ENCODE results near the gene ACY1. TPM values are rescaled to one million over a fixed set of nuclear protein-coding genes. Genes with fewer than 3 reads are reported as not detected.

Gene ACY1
- polyA plus RNA-seq, 1 of the 3 experiments (the other 2 are of a cell fraction) = 93.0 TPM

- Histone ChIP-seq H3K27me3 (ENCODE audit: insufficient read depth) (no peaks in the 10 kb centered on the region), H4K20me1 (ENCODE audit: insufficient read depth) (0 out of 2 replicates have a peak, but pooled peaks cover 4% of the 10 kb centered on the region), H3K9me2 (no peaks in the 10 kb centered on the region), H3K4me2 (no peak overlapping the region), H3K79me2 (ENCODE audit: insufficient read depth) (peaks cover 9% of the 10 kb centered on the region; the same call in 1 of the 2 replicates), H3K27ac (ENCODE audit: low read depth in 2 of 2, low read length in 1 of 2) (no peak overlapping the region), H3K4me3 (ENCODE audit: low read depth in 2 of 2, low read length in 1 of 2) (no peak overlapping the region), H2AFZ (ENCODE audit: low read depth) (no peak overlapping the region), H3K9ac (no peak overlapping the region), H3F3A (replicated peaks; ENCODE audit: insufficient read depth) (no peaks in the 10 kb centered on the region), H3K4me1 (ENCODE audit: control insufficient read depth in 1 of 2, insufficient read depth in 2 of 2, low read depth in 1 of 2, low read length in 1 of 2) (peaks cover 0 to 24% of the 10 kb centered on the region in 2 experiments; a peak in 1 of 4 replicates), H3K9me3 (no peaks in the 10 kb centered on the region), H3K36me3 (replicated peaks in 1 of 2; ENCODE audit: control insufficient read depth in 1 of 2, insufficient read depth in 2 of 2, low read length in 1 of 2) (peaks cover 5 to 42% of the 10 kb centered on the region in 2 experiments)
- ChIA-PET POLR2A (no interaction called here), CTCF (interaction anchor here (1.0 to 10.7 kb wide), 2 partner anchors 10 to 14 kb away, joined by 4 to 84 read pairs; partner anchors contain the start of genes ABHD14A and ABHD14B)
- 97% methylated on average over 5 of the region's 7 CpGs for WGBS (ENCODE audit: low lambda C conversion rate)
- TF ChIP-seq FOSL2 (IDR thresholded peaks at IDR 0.05; ENCODE audit: borderline replicate concordance, low read depth) (no peak), FOXJ3 (CRISPR knock-in tag; IDR thresholded peaks at IDR 0.05) (no peak), ELF1 (IDR thresholded peaks at IDR 0.05) (no peak), EP300 (IDR thresholded peaks at IDR 0.05; ENCODE audit: borderline replicate concordance in 1 of 2, low read depth in 1 of 2, low read length in 1 of 2) (no peak), YY1 (IDR thresholded peaks at IDR 0.05; ENCODE audit: low read depth) (no peak), MXI1 (IDR thresholded peaks at IDR 0.05; ENCODE audit: low read depth, low read length) (no peak), RCOR1 (IDR thresholded peaks at IDR 0.05; ENCODE audit: low read length) (no peak), POLR2AphosphoS5 (IDR thresholded peaks at IDR 0.05; ENCODE audit: low read depth, low read length) (no peak)
- no peak for DNase-seq
Observed at GRCh38 chr3:51959651-51960050, 23.7 kb upstream of the ACY1 start.

- 91% methylated on average over 10 of the region's 10 CpGs for WGBS (ENCODE audit: low lambda C conversion rate)
Observed at GRCh38 chr3:51960386-51960785, 22.9 kb upstream of the ACY1 start.

More at GRCh38 chr3:51960386-51960785, 22.9 kb upstream of the ACY1 start:
- no peak overlapping the region for H3K27ac ChIP-seq (ENCODE audit: low read depth in 2 of 2, low read length in 1 of 2)
- no peak overlapping the region for H2AFZ ChIP-seq (ENCODE audit: low read depth)
- TF ChIP-seq RFX5 (IDR thresholded peaks at IDR 0.05; ENCODE audit: low read length) (no peak), REST (IDR thresholded peaks at IDR 0.05; ENCODE audit: low read depth, low read length) (no peak), POLR2AphosphoS5 (IDR thresholded peaks at IDR 0.05; ENCODE audit: low read depth, low read length) (no peak), FOXJ3 (CRISPR knock-in tag; IDR thresholded peaks at IDR 0.05) (no peak), FOXM1 (IDR thresholded peaks at IDR 0.05; ENCODE audit: low read depth) (no peak), RAD21 (IDR thresholded peaks at IDR 0.05; ENCODE audit: low read length) (no peak), CHD2 (IDR thresholded peaks at IDR 0.05; ENCODE audit: low read length, partially characterized antibody) (no peak), ELF1 (IDR thresholded peaks at IDR 0.05) (no peak)
- no peaks in the 10 kb centered on the region for H3K9me3 ChIP-seq
- H4K20me1 ChIP-seq (ENCODE audit: insufficient read depth) = 0 out of 2 replicates have a peak, but pooled peaks cover 4% of the 10 kb centered on the region
- peaks cover 5 to 42% of the 10 kb centered on the region in 2 experiments for H3K36me3 ChIP-seq (replicated peaks in 1 of 2; ENCODE audit: control insufficient read depth in 1 of 2, insufficient read depth in 2 of 2, low read length in 1 of 2)
- no peaks in the 10 kb centered on the region for H3K9me2 ChIP-seq
- no peak overlapping the region for H3K9ac ChIP-seq
- H3K4me1 ChIP-seq (ENCODE audit: control insufficient read depth in 1 of 2, insufficient read depth in 2 of 2, low read depth in 1 of 2, low read length in 1 of 2) = peaks cover 2 to 32% of the 10 kb centered on the region in 2 experiments; a peak in 1 of 4 replicates
- H3K27me3 ChIP-seq (ENCODE audit: insufficient read depth) = no peaks in the 10 kb centered on the region
- no peaks in the 10 kb centered on the region for H3F3A ChIP-seq (replicated peaks; ENCODE audit: insufficient read depth)
- no peak for DNase-seq
- peaks cover 16% of the 10 kb centered on the region; the same call in 1 of the 2 replicates for H3K79me2 ChIP-seq (ENCODE audit: insufficient read depth)
- ChIA-PET CTCF (interaction anchor here (10.7 kb wide), 1 partner anchor 14 kb away, joined by 84 read pairs; the partner anchor contains the start of genes ABHD14A and ABHD14B), POLR2A (no interaction called here)
- no peak overlapping the region for H3K4me3 ChIP-seq (ENCODE audit: low read depth in 2 of 2, low read length in 1 of 2)
- H3K4me2 ChIP-seq = no peak overlapping the region
